ENCODE results near the gene TICAM2.

TICAM2 gene

GRCh38 chr5:115623658-115624057, 21.4 kb upstream of the TICAM2 start:
- Histone ChIP-seq H3K4me3 (ENCODE audit: low read length) (peak overlapping the region; percentile 94; the same call in 1 of the 2 replicates), H3K9me3 (ENCODE audit: insufficient read depth, low read length) (no peaks in the 10 kb centered on the region), H3K4me1 (ENCODE audit: low read length) (peaks cover 14% of the 10 kb centered on the region), H3K27me3 (ENCODE audit: low read depth, low read length) (no peaks in the 10 kb centered on the region), H3K9ac (ENCODE audit: low read length) (no peak overlapping the region), H4K20me1 (ENCODE audit: insufficient read depth, low read length) (peaks cover 31% of the 10 kb centered on the region), H3K27ac (ENCODE audit: low read length) (no peak overlapping the region), H3K36me3 (replicated peaks; ENCODE audit: low read depth, low read length) (peaks cover 19% of the 10 kb centered on the region), H2AFZ (ENCODE audit: low read depth, low read length) (no peak overlapping the region), H3K79me2 (ENCODE audit: low read length) (peaks cover 50% of the 10 kb centered on the region), H3K4me2 (ENCODE audit: low read length) (peak overlapping the region; percentile 63)
- TF ChIP-seq CTCF (IDR thresholded peaks at IDR 0.05; ENCODE audit: low read depth, low read length) (no peak), EZH2phosphoT487 (IDR thresholded peaks at IDR 0.05; ENCODE audit: low read depth) (no peak)

GRCh38 chr5:115621365-115621900, 19.2 kb upstream of the TICAM2 start:
- H2AFZ ChIP-seq (ENCODE audit: low read depth, low read length): no peak overlapping the region
- H3K9ac ChIP-seq (ENCODE audit: low read length): no peak overlapping the region
- H3K79me2 ChIP-seq (ENCODE audit: low read length): peaks cover 50% of the 10 kb centered on the region
- no peak overlapping the region for H3K4me3 ChIP-seq (ENCODE audit: low read length)
- H3K9me3 ChIP-seq (ENCODE audit: insufficient read depth, low read length): no peaks in the 10 kb centered on the region
- no peak overlapping the region for H3K27ac ChIP-seq (ENCODE audit: low read length)
- peaks cover 25% of the 10 kb centered on the region for H3K36me3 ChIP-seq (replicated peaks; ENCODE audit: low read depth, low read length)
- H3K4me2 ChIP-seq (ENCODE audit: low read length): no peak overlapping the region
- TF ChIP-seq EZH2phosphoT487 (IDR thresholded peaks at IDR 0.05; ENCODE audit: low read depth) (no peak), CTCF (IDR thresholded peaks at IDR 0.05; ENCODE audit: low read depth, low read length) (no peak)
- peaks cover 36% of the 10 kb centered on the region for H4K20me1 ChIP-seq (ENCODE audit: insufficient read depth, low read length)
- no peaks in the 10 kb centered on the region for H3K27me3 ChIP-seq (ENCODE audit: low read depth, low read length)
- peaks cover 20% of the 10 kb centered on the region for H3K4me1 ChIP-seq (ENCODE audit: low read length)

GRCh38 chr5:115616892-115617291, 14.6 kb upstream of the TICAM2 start:
- no peak overlapping the region for H3K4me2 ChIP-seq (ENCODE audit: low read length)
- H3K9ac ChIP-seq (ENCODE audit: low read length): no peak overlapping the region
- H3K4me1 ChIP-seq (ENCODE audit: low read length): peaks cover 10% of the 10 kb centered on the region
- no peak for TF ChIP-seq CTCF (IDR thresholded peaks at IDR 0.05; ENCODE audit: low read depth, low read length)
- no peak for TF ChIP-seq EZH2phosphoT487 (IDR thresholded peaks at IDR 0.05; ENCODE audit: low read depth)
- H3K79me2 ChIP-seq (ENCODE audit: low read length): peaks cover 10% of the 10 kb centered on the region
- no peak overlapping the region for H2AFZ ChIP-seq (ENCODE audit: low read depth, low read length)
- no peaks in the 10 kb centered on the region for H3K27me3 ChIP-seq (ENCODE audit: low read depth, low read length)
- H4K20me1 ChIP-seq (ENCODE audit: insufficient read depth, low read length): peaks cover 18% of the 10 kb centered on the region
- no peak overlapping the region for H3K4me3 ChIP-seq (ENCODE audit: low read length)
- H3K27ac ChIP-seq (ENCODE audit: low read length): no peak overlapping the region
- H3K9me3 ChIP-seq (ENCODE audit: insufficient read depth, low read length): no peaks in the 10 kb centered on the region
- H3K36me3 ChIP-seq (replicated peaks; ENCODE audit: low read depth, low read length): peaks cover 52% of the 10 kb centered on the region

- H3K79me2 ChIP-seq (ENCODE audit: low read length): peaks cover 6% of the 10 kb centered on the region
- no peak overlapping the region for H3K4me3 ChIP-seq (ENCODE audit: low read length)
- no peaks in the 10 kb centered on the region for H3K9me3 ChIP-seq (ENCODE audit: insufficient read depth, low read length)
- H3K27me3 ChIP-seq (ENCODE audit: low read depth, low read length): no peaks in the 10 kb centered on the region
- H3K9ac ChIP-seq (ENCODE audit: low read length): no peak overlapping the region
- no peak overlapping the region for H3K27ac ChIP-seq (ENCODE audit: low read length)
- H4K20me1 ChIP-seq (ENCODE audit: insufficient read depth, low read length): peaks cover 15% of the 10 kb centered on the region
- no peak overlapping the region for H2AFZ ChIP-seq (ENCODE audit: low read depth, low read length)
- 0 out of 2 replicates have a peak overlapping the region, but pooled peaks have one; percentile 11 for H3K4me2 ChIP-seq (ENCODE audit: low read length)
- H3K4me1 ChIP-seq (ENCODE audit: low read length): peaks cover 10% of the 10 kb centered on the region
- TF ChIP-seq EZH2phosphoT487 (IDR thresholded peaks at IDR 0.05; ENCODE audit: low read depth): no peak
- no peak for TF ChIP-seq CTCF (IDR thresholded peaks at IDR 0.05; ENCODE audit: low read depth, low read length)
- H3K36me3 ChIP-seq (replicated peaks; ENCODE audit: low read depth, low read length): peaks cover 52% of the 10 kb centered on the region
Observed at GRCh38 chr5:115616472-115616871, 14.2 kb upstream of the TICAM2 start.
